Mesothelial cell of epicardium (in vitro differentiated cells): ENCODE results near the gene FASN. TPM values are rescaled to one million over a fixed set of nuclear protein-coding genes. Genes with fewer than 3 reads are reported as not detected.

Experiments
- DNase-seq, 2 experiments: peaks; one replicate each; pipeline ENCODE4 v3.0.0; 2021; ENCODE audit warnings: low spot score in 2 of 2; ENCODE audit not compliant: unreplicated experiment in 2 of 2
- H3K27ac Mint-ChIP-seq: 2 replicates; pipeline ENCODE4 v1.8.0; 2021; ENCODE audit warnings: mixed read lengths
- H3K27me3 Mint-ChIP-seq: 2 replicates; pipeline ENCODE4 v1.8.0; 2021; ENCODE audit warnings: low read depth, mixed read lengths
- H3K36me3 Mint-ChIP-seq: 2 replicates; pipeline ENCODE4 v1.8.0; 2021; ENCODE audit warnings: mixed read lengths
- H3K4me1 Mint-ChIP-seq: 2 replicates; pipeline ENCODE4 v1.8.0; 2021; ENCODE audit warnings: mixed read lengths
- H3K4me3 Mint-ChIP-seq: 2 replicates; pipeline ENCODE4 v1.8.0; 2021; ENCODE audit warnings: mild to moderate bottlenecking, moderate library complexity, mixed read lengths
- H3K9me3 Mint-ChIP-seq: 2 replicates; pipeline ENCODE4 v1.8.0; 2021; ENCODE audit warnings: mixed read lengths
- CTCF ChIP-seq: fragments of 200-600 bp; sonication (generic); IDR thresholded peaks from one replicate; pipeline ENCODE4 v1.5.0; 2021; ENCODE audit warnings: antibody characterized with exemption; ENCODE audit not compliant: unreplicated experiment
- total RNA-seq: library from RNA; stranded (reverse); gene quantifications from 3 replicates; pipeline ENCODE4 v1.2.1, GENCODE V29; 2021

The FASN gene
- total RNA-seq, 1 donor from 2014 or later: 227 TPM

- H3K27ac Mint-ChIP-seq: peak overlapping the region; percentile 34
- peak; percentile 4 for TF ChIP-seq CTCF
- no peak for DNase-seq
- peaks cover 4% of the 10 kb centered on the region for H3K9me3 Mint-ChIP-seq
- H3K4me1 Mint-ChIP-seq: no peaks in the 10 kb centered on the region
- H3K4me3 Mint-ChIP-seq: no peak overlapping the region
- peaks cover 16% of the 10 kb centered on the region for H3K27me3 Mint-ChIP-seq
- peaks cover 3% of the 10 kb centered on the region for H3K36me3 Mint-ChIP-seq
Measured at GRCh38 chr17:82076785-82077591, 21.0 kb downstream of the FASN start.

GRCh38 chr17:82076018-82076784 lies 21.8 kb downstream of the FASN start:
- DNase-seq: no peak
- TF ChIP-seq CTCF: no peak
- Mint-ChIP-seq H3K27me3 (peaks cover 16% of the 10 kb centered on the region), H3K9me3 (peaks cover 4% of the 10 kb centered on the region), H3K4me1 (no peaks in the 10 kb centered on the region), H3K27ac (no peak overlapping the region), H3K36me3 (peaks cover 3% of the 10 kb centered on the region), H3K4me3 (no peak overlapping the region)

GRCh38 chr17:82073446-82073845 lies 24.6 kb downstream of the FASN start:
- Mint-ChIP-seq H3K4me1 (no peaks in the 10 kb centered on the region), H3K36me3 (peaks cover 3% of the 10 kb centered on the region), H3K4me3 (no peak overlapping the region), H3K9me3 (peaks cover 4% of the 10 kb centered on the region), H3K27me3 (peaks cover 19% of the 10 kb centered on the region), H3K27ac (no peak overlapping the region)
- TF ChIP-seq CTCF: no peak
- DNase-seq: no peak

- TF ChIP-seq CTCF: no peak
- no peak overlapping the region for H3K4me3 Mint-ChIP-seq
- H3K27me3 Mint-ChIP-seq: peaks cover 19% of the 10 kb centered on the region
Measured at GRCh38 chr17:82072827-82073226, 25.2 kb downstream of the FASN start.

GRCh38 chr17:82070611-82071010 lies 27.4 kb downstream of the FASN start:
- Mint-ChIP-seq H3K4me3 (no peak overlapping the region), H3K27ac (no peak overlapping the region), H3K36me3 (no peaks in the 10 kb centered on the region), H3K9me3 (peaks cover 4% of the 10 kb centered on the region), H3K27me3 (peaks cover 19% of the 10 kb centered on the region), H3K4me1 (no peaks in the 10 kb centered on the region)
- no peak for DNase-seq
- TF ChIP-seq CTCF: no peak

More at GRCh38 chr17:82072827-82073226, 25.2 kb downstream of the FASN start:
- Mint-ChIP-seq H3K9me3 (peaks cover 4% of the 10 kb centered on the region), H3K27ac (no peak overlapping the region), H3K4me1 (no peaks in the 10 kb centered on the region), H3K36me3 (no peaks in the 10 kb centered on the region)
- no peak for DNase-seq
